GM23338 (cell line): ENCODE results near the gene P2RX7. TPM values are rescaled to one million over a fixed set of nuclear protein-coding genes. Genes with fewer than 3 reads are reported as not detected.

Experiments used
- ATAC-seq: fragments of 200-7000 bp; cut with Tn5 transposase; 3 replicates; pipeline ENCODE4 v1.9.1; 2020
- DNase-seq: peaks from one replicate; pipeline ENCODE4 v3.0.0-alpha.2; 2015; ENCODE audit warnings: low spot score
- H2AFZ ChIP-seq: fragments of 200-600 bp; sonication (generic); 2 replicates; pipeline ENCODE4 v1.8.0; 2016; ENCODE audit warnings: antibody characterized with exemption, mild to moderate bottlenecking, moderate library complexity
- H3F3A ChIP-seq: fragments of 200-600 bp; sonication (generic); replicated peaks from 2 replicates; pipeline ENCODE4 v1.8.0; 2017; ENCODE audit warnings: antibody characterized with exemption, mixed run types, low read depth
- H3K27ac ChIP-seq: fragments of 200-600 bp; sonication (generic); 2 replicates; pipeline ENCODE4 v1.6.1; 2016; ENCODE audit warnings: low read depth
- H3K27me3 ChIP-seq: fragments of 200-600 bp; sonication (generic); 2 replicates; pipeline ENCODE4 v1.8.0; 2016; ENCODE audit warnings: mild to moderate bottlenecking, mixed run types, moderate library complexity; ENCODE audit not compliant: insufficient read depth
- H3K36me3 ChIP-seq: fragments of 200-600 bp; sonication (generic); 2 replicates; pipeline ENCODE4 v1.8.0; 2016; ENCODE audit warnings: mild to moderate bottlenecking; ENCODE audit not compliant: insufficient read depth
- H3K4me1 ChIP-seq: fragments of 200-600 bp; sonication (generic); 2 replicates; pipeline ENCODE4 v1.8.0; 2016; ENCODE audit warnings: mild to moderate bottlenecking, moderate library complexity; ENCODE audit not compliant: insufficient read depth
- H3K4me2 ChIP-seq: fragments of 200-600 bp; sonication (generic); 2 replicates; pipeline ENCODE4 v1.7.1; 2017; ENCODE audit warnings: mixed run types
- H3K4me3 ChIP-seq: fragments of 200-600 bp; sonication (generic); 2 replicates; pipeline ENCODE4 v1.6.1; 2016; ENCODE audit warnings: mixed run types
- H3K79me2 ChIP-seq: fragments of 200-600 bp; sonication (generic); replicated peaks from 2 replicates; pipeline ENCODE4 v1.8.0; 2017; ENCODE audit warnings: mild to moderate bottlenecking; ENCODE audit not compliant: insufficient read depth
- H3K9me2 ChIP-seq: fragments of 200-600 bp; sonication (generic); 2 replicates; pipeline ENCODE4 v1.8.0; 2017; ENCODE audit not compliant: insufficient read depth
- H4K20me1 ChIP-seq: fragments of 200-600 bp; sonication (generic); replicated peaks from 2 replicates; pipeline ENCODE4 v1.8.0; 2017; ENCODE audit warnings: mild to moderate bottlenecking; ENCODE audit not compliant: insufficient read depth
- H3K27ac Mint-ChIP-seq: 2 replicates; pipeline ENCODE4 v1.8.0; 2020; ENCODE audit warnings: inconsistent platforms, mild to moderate bottlenecking, moderate library complexity, mixed read lengths
- H3K27me3 Mint-ChIP-seq: 3 replicates; pipeline ENCODE4 v1.8.0; 2022; ENCODE audit warnings: low read depth, mild to moderate bottlenecking, moderate library complexity, mixed read lengths, inconsistent platforms; ENCODE audit not compliant: insufficient read depth, poor library complexity
- H3K36me3 Mint-ChIP-seq: 3 replicates; pipeline ENCODE4 v1.8.0; 2021; ENCODE audit warnings: low read depth, mild to moderate bottlenecking, inconsistent platforms, moderate library complexity, mixed read lengths
- H3K4me1 Mint-ChIP-seq: 3 replicates; pipeline ENCODE4 v1.8.0; 2020; ENCODE audit warnings: mild to moderate bottlenecking, inconsistent platforms, mixed read lengths
- H3K4me3 Mint-ChIP-seq: 3 replicates; pipeline ENCODE4 v1.8.0; 2021; ENCODE audit warnings: moderate library complexity, mild to moderate bottlenecking, inconsistent platforms, mixed read lengths
- H3K9me3 Mint-ChIP-seq: 3 replicates; pipeline ENCODE4 v1.8.0; 2020; ENCODE audit warnings: moderate library complexity, mild to moderate bottlenecking, inconsistent platforms, mixed read lengths
- CREB1 ChIP-seq: fragments of 250-450 bp; sonication (Bioruptor Pico); IDR thresholded peaks from 2 replicates; pipeline ENCODE4 v1.5.0; 2020; ENCODE audit warnings: low read depth, mild to moderate bottlenecking, moderate library complexity
- CTCF ChIP-seq, 2 experiments: fragments of 200-600 bp in 1 of 2; sonication (generic) in 1 of 2; conservative IDR thresholded peaks; 2 replicates each; pipeline versions ENCODE4 v1.5.1 to v1.6.1; 2016 to 2017; ENCODE audit warnings: antibody characterized with exemption in 2 of 2, low read depth in 2 of 2, mild to moderate bottlenecking in 2 of 2, moderate library complexity in 1 of 2
- ETS1 ChIP-seq: IDR thresholded peaks from 2 replicates; pipeline ENCODE4 v1.6.1; 2016; ENCODE audit warnings: antibody characterized with exemption
- EZH2 ChIP-seq: fragments of 200-600 bp; sonication (generic); IDR thresholded peaks from one replicate; pipeline ENCODE4 v1.8.0; 2017; ENCODE audit warnings: antibody characterized with exemption, mild to moderate bottlenecking, low read depth; ENCODE audit not compliant: unreplicated experiment
- EZH2phosphoT487 ChIP-seq: fragments of 200-600 bp; sonication (generic); IDR thresholded peaks from one replicate; pipeline ENCODE4 v1.8.1; 2018; ENCODE audit warnings: antibody characterized with exemption; ENCODE audit not compliant: unreplicated experiment
- JUNB ChIP-seq: IDR thresholded peaks from one replicate; pipeline ENCODE4 v1.6.1; 2016; ENCODE audit warnings: antibody characterized with exemption; ENCODE audit not compliant: unreplicated experiment
- NANOG ChIP-seq: IDR thresholded peaks from 2 replicates; pipeline ENCODE4 v1.6.1; 2016; ENCODE audit warnings: antibody characterized with exemption, borderline replicate concordance
- POLR2AphosphoS5 ChIP-seq: IDR thresholded peaks from 2 replicates; pipeline ENCODE4 v1.6.1; 2016; ENCODE audit warnings: antibody characterized with exemption, low read depth
- STAT1 ChIP-seq: IDR thresholded peaks from one replicate; pipeline ENCODE4 v1.6.1; 2016; ENCODE audit warnings: antibody characterized with exemption; ENCODE audit not compliant: unreplicated experiment
- ZNF114 ChIP-seq: fragments of 250-450 bp; sonication (Bioruptor Pico); IDR thresholded peaks from 2 replicates; pipeline ENCODE4 v1.5.0; 2020; ENCODE audit warnings: mild to moderate bottlenecking, moderate library complexity
- ZNF331 ChIP-seq: fragments of 250-450 bp; sonication (Bioruptor Pico); IDR thresholded peaks from 2 replicates; pipeline ENCODE4 v1.5.0; 2020; ENCODE audit warnings: low read depth, mild to moderate bottlenecking, moderate library complexity
- polyA plus RNA-seq: library from polyadenylated mRNA; unstranded; fragments of >200 nt; fragmentation: Nextera tagmentation; extraction: Ambion mirVana; gene quantifications from 2 replicates; pipeline ENCODE4 v1.2.1, GENCODE V29; 2016
- total RNA-seq: library from RNA; depleted of rRNA; stranded (reverse); fragments of >200 nt; shearing (Covaris generic); gene quantifications from 2 replicates; pipeline ENCODE4 v1.2.3, GENCODE V29; 2014
- TF ChIP-seq, protein P1 (sequence below): fragments of 250-450 bp; sonication (Bioruptor Pico); IDR thresholded peaks from 2 replicates; pipeline ENCODE4 v1.5.0; 2020; ENCODE audit warnings: mild to moderate bottlenecking, moderate library complexity
- TF ChIP-seq, protein P2 (sequence below): IDR thresholded peaks from one replicate; pipeline ENCODE4 v1.6.1; 2018; ENCODE audit warnings: antibody characterized with exemption; ENCODE audit not compliant: unreplicated experiment

P2RX7 gene
- total and polyA plus RNA-seq, 2 experiments from 2014 or later = 0.24 to 0.48 TPM

- no peaks in the 10 kb centered on the region for H3K36me3 ChIP-seq
- no peaks in the 10 kb centered on the region for H3K79me2 ChIP-seq
- Mint-ChIP-seq H3K4me1 (peaks cover 5% of the 10 kb centered on the region; the same call in 2 of the 3 replicates), H3K27ac (no peak overlapping the region), H3K4me3 (peak overlapping the region; percentile 60), H3K9me3 (no peaks in the 10 kb centered on the region), H3K27me3 (peaks cover 13% of the 10 kb centered on the region), H3K36me3 (no peaks in the 10 kb centered on the region)
- no peak overlapping the region for H2AFZ ChIP-seq
- H4K20me1 ChIP-seq = no peaks in the 10 kb centered on the region; the same call in 1 of the 2 replicates
- DNase-seq = no peak
- no peak overlapping the region for H3K4me2 ChIP-seq
- H3K4me1 ChIP-seq = peaks cover 6% of the 10 kb centered on the region; the same call in 1 of the 2 replicates
- H3F3A ChIP-seq = peaks cover 3% of the 10 kb centered on the region; the same call in 1 of the 2 replicates
- H3K9me2 ChIP-seq = no peaks in the 10 kb centered on the region
- TF ChIP-seq CTCF (conservative IDR thresholded peaks at IDR 0.05; ENCODE audit: low read depth in 2 of 2) (no peak), EZH2 (no peak), CREB1 (CRISPR knock-in tag) (no peak), STAT1 (no peak), NANOG (no peak), JUNB (no peak), ZNF331 (CRISPR knock-in tag) (no peak), ZNF114 (CRISPR knock-in tag) (no peak), POLR2AphosphoS5 (no peak), ETS1 (no peak), EZH2phosphoT487 (no peak)
- TF ChIP-seq, protein P1, sequence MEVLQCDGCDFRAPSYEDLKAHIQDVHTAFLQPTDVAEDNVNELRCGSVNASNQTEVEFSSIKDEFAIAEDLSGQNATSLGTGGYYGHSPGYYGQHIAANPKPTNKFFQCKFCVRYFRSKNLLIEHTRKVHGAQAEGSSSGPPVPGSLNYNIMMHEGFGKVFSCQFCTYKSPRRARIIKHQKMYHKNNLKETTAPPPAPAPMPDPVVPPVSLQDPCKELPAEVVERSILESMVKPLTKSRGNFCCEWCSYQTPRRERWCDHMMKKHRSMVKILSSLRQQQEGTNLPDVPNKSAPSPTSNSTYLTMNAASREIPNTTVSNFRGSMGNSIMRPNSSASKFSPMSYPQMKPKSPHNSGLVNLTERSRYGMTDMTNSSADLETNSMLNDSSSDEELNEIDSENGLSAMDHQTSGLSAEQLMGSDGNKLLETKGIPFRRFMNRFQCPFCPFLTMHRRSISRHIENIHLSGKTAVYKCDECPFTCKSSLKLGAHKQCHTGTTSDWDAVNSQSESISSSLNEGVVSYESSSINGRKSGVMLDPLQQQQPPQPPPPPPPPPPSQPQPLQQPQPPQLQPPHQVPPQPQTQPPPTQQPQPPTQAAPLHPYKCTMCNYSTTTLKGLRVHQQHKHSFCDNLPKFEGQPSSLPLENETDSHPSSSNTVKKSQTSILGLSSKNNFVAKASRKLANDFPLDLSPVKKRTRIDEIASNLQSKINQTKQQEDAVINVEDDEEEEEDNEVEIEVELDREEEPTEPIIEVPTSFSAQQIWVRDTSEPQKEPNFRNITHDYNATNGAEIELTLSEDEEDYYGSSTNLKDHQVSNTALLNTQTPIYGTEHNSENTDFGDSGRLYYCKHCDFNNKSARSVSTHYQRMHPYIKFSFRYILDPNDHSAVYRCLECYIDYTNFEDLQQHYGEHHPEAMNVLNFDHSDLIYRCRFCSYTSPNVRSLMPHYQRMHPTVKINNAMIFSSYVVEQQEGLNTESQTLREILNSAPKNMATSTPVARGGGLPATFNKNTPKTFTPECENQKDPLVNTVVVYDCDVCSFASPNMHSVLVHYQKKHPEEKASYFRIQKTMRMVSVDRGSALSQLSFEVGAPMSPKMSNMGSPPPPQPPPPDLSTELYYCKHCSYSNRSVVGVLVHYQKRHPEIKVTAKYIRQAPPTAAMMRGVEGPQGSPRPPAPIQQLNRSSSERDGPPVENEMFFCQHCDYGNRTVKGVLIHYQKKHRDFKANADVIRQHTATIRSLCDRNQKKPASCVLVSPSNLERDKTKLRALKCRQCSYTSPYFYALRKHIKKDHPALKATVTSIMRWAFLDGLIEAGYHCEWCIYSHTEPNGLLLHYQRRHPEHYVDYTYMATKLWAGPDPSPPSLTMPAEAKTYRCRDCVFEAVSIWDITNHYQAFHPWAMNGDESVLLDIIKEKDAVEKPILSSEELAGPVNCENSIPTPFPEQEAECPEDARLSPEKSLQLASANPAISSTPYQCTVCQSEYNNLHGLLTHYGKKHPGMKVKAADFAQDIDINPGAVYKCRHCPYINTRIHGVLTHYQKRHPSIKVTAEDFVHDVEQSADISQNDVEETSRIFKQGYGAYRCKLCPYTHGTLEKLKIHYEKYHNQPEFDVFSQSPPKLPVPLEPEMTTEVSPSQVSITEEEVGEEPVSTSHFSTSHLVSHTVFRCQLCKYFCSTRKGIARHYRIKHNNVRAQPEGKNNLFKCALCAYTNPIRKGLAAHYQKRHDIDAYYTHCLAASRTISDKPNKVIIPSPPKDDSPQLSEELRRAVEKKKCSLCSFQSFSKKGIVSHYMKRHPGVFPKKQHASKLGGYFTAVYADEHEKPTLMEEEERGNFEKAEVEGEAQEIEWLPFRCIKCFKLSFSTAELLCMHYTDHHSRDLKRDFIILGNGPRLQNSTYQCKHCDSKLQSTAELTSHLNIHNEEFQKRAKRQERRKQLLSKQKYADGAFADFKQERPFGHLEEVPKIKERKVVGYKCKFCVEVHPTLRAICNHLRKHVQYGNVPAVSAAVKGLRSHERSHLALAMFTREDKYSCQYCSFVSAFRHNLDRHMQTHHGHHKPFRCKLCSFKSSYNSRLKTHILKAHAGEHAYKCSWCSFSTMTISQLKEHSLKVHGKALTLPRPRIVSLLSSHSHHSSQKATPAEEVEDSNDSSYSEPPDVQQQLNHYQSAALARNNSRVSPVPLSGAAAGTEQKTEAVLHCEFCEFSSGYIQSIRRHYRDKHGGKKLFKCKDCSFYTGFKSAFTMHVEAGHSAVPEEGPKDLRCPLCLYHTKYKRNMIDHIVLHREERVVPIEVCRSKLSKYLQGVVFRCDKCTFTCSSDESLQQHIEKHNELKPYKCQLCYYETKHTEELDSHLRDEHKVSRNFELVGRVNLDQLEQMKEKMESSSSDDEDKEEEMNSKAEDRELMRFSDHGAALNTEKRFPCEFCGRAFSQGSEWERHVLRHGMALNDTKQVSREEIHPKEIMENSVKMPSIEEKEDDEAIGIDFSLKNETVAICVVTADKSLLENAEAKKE (CRISPR knock-in tag) = no peak
- TF ChIP-seq, protein P2, sequence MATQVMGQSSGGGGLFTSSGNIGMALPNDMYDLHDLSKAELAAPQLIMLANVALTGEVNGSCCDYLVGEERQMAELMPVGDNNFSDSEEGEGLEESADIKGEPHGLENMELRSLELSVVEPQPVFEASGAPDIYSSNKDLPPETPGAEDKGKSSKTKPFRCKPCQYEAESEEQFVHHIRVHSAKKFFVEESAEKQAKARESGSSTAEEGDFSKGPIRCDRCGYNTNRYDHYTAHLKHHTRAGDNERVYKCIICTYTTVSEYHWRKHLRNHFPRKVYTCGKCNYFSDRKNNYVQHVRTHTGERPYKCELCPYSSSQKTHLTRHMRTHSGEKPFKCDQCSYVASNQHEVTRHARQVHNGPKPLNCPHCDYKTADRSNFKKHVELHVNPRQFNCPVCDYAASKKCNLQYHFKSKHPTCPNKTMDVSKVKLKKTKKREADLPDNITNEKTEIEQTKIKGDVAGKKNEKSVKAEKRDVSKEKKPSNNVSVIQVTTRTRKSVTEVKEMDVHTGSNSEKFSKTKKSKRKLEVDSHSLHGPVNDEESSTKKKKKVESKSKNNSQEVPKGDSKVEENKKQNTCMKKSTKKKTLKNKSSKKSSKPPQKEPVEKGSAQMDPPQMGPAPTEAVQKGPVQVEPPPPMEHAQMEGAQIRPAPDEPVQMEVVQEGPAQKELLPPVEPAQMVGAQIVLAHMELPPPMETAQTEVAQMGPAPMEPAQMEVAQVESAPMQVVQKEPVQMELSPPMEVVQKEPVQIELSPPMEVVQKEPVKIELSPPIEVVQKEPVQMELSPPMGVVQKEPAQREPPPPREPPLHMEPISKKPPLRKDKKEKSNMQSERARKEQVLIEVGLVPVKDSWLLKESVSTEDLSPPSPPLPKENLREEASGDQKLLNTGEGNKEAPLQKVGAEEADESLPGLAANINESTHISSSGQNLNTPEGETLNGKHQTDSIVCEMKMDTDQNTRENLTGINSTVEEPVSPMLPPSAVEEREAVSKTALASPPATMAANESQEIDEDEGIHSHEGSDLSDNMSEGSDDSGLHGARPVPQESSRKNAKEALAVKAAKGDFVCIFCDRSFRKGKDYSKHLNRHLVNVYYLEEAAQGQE = no peak
- H3K27me3 ChIP-seq = peaks cover 15% of the 10 kb centered on the region; the same call in 1 of the 2 replicates
- ATAC-seq = peak; percentile 4; the same call in 1 of the 3 replicates
- H3K4me3 ChIP-seq = peak overlapping the region; percentile 81; the same call in 1 of the 2 replicates
- no peak overlapping the region for H3K27ac ChIP-seq
Observed at GRCh38 chr12:121209221-121209620, 76.5 kb downstream of the P2RX7 start.
